HCT116 (cell line): ENCODE measurements around the gene MAGEA2B. TPM values are rescaled to one million over a fixed set of nuclear protein-coding genes. Genes with fewer than 3 reads are reported as not detected.
"Not testable (repeated sequence)": the region's sequence is repeated elsewhere in the genome, so short reads cannot be mapped to it uniquely, and the experiment has no call there.

ENCODE experiments used
- ATAC-seq: fragments of 200-7000 bp; cut with Tn5 transposase; 2 replicates; pipeline ENCODE4 v1.9.1; 2020; ENCODE audit warnings: mild to moderate bottlenecking, moderate library complexity
- BruUV-seq: library from RNA; stranded (reverse); fragments of 400-500 nt; replicated peaks from 2 replicates; lab custom pipeline; 2021; lab: Mats Ljungman, UMichigan
- CTCF ChIA-PET: fragments of 300-600 bp; sonication (Branson Sonifier 250); formaldehyde crosslinking; loops from one replicate; lab custom pipeline; 2021; ENCODE audit warnings: antibody characterized with exemption; lab: Charles Lee
- POLR2A ChIA-PET: fragments of 300-600, 350-600 bp; sonication (Branson Sonifier 250); formaldehyde crosslinking; loops from one replicate; lab custom pipeline; 2021; ENCODE audit warnings: antibody characterized with exemption; lab: Charles Lee
- RAD21 ChIA-PET, 2 experiments: fragments of 300-600 bp; sonication (Branson Sonifier 250); formaldehyde crosslinking; loops; one replicate each; lab custom pipeline; 2023; ENCODE audit warnings: low total read pairs in 2 of 2; ENCODE audit not compliant: uncharacterized antibody in 2 of 2, unreplicated experiment in 2 of 2, low non-redundant PET in 1 of 2; lab: Charles Lee
- DNase-seq: peaks from one replicate; pipeline ENCODE4 v3.0.0-alpha.2; 2010; ENCODE audit warnings: low read depth, low spot score
- H2AFZ ChIP-seq: fragments of 200-600 bp; shearing (Covaris generic), sonication (generic); 2 replicates; pipeline ENCODE4 v1.6.1; 2017; ENCODE audit warnings: low read depth, mixed run types, mixed read lengths, antibody characterized with exemption, low read length; ENCODE audit not compliant: poor library complexity, severe bottlenecking
- H3K27ac ChIP-seq: 2 replicates; pipeline ENCODE4 v1.5.1; 2012; ENCODE audit warnings: low read depth, low read length
- H3K27me3 ChIP-seq: fragments of 200-600 bp; sonication (generic); 2 replicates; pipeline ENCODE4 v1.6.1; 2016; ENCODE audit warnings: mixed run types, low read length, mixed read lengths; ENCODE audit not compliant: insufficient read depth
- H3K36me3 ChIP-seq, 2 experiments: fragments of 200-500 bp in 1 of 2; fragments of 200-600 bp in 1 of 2; sonication (Bioruptor generic) in 1 of 2; sonication (generic) in 1 of 2; 2 replicates each; pipeline versions ENCODE4 v1.5.1 to v1.6.1; 2014 to 2016; ENCODE audit warnings: low read length in 2 of 2, inconsistent platforms in 1 of 2, mixed read lengths in 1 of 2, mixed run types in 1 of 2; ENCODE audit not compliant: insufficient read depth in 2 of 2, control insufficient read depth in 1 of 2
- H3K4me1 ChIP-seq, 2 experiments: fragments of 200-600 bp in 1 of 2; sonication (generic) in 1 of 2; 2 replicates each; pipeline versions ENCODE4 v1.5.1 to v1.6.1; 2012 to 2017; ENCODE audit warnings: low read length in 2 of 2, inconsistent platforms in 1 of 2, mild to moderate bottlenecking in 1 of 2, mixed read lengths in 1 of 2, mixed run types in 1 of 2, moderate library complexity in 1 of 2; ENCODE audit not compliant: insufficient read depth in 2 of 2, control insufficient read depth in 1 of 2
- H3K4me2 ChIP-seq: fragments of 200-600 bp; sonication (generic); 2 replicates; pipeline ENCODE4 v1.6.1; 2017; ENCODE audit warnings: mixed run types, low read length, mixed read lengths
- H3K4me3 ChIP-seq, 2 experiments: fragments of 200-600 bp in 1 of 2; sonication (generic) in 1 of 2; replicated peaks in 1 of 2; 2 replicates each; pipeline ENCODE4 v1.5.1; 2011 to 2016; ENCODE audit warnings: low read length in 2 of 2, control low read depth in 1 of 2, low read depth in 1 of 2, mild to moderate bottlenecking in 1 of 2, mixed read lengths in 1 of 2, mixed run types in 1 of 2
- H3K79me2 ChIP-seq: fragments of 200-600 bp; sonication (generic); 2 replicates; pipeline ENCODE4 v1.6.1; 2017; ENCODE audit warnings: mild to moderate bottlenecking, mixed run types, low read length, moderate library complexity, mixed read lengths; ENCODE audit not compliant: insufficient read depth
- H3K9ac ChIP-seq: fragments of 200-600 bp; sonication (generic); 2 replicates; pipeline ENCODE4 v1.6.1; 2016; ENCODE audit warnings: low read length, mixed read lengths
- H3K9me2 ChIP-seq: fragments of 200-600 bp; sonication (generic), shearing (Covaris generic); 2 replicates; pipeline ENCODE4 v1.6.1; 2017; ENCODE audit warnings: mixed run types, mild to moderate bottlenecking, moderate library complexity; ENCODE audit not compliant: insufficient read depth
- H3K9me3 ChIP-seq, 2 experiments: fragments of 200-500 bp in 1 of 2; fragments of 200-600 bp in 1 of 2; sonication (Bioruptor generic) in 1 of 2; sonication (generic) in 1 of 2; 2 replicates each; pipeline ENCODE4 v1.6.1; 2014 to 2017; ENCODE audit warnings: low read length in 2 of 2, mixed read lengths in 2 of 2, inconsistent platforms in 1 of 2, low read depth in 1 of 2, mild to moderate bottlenecking in 1 of 2, mixed run types in 1 of 2, moderate library complexity in 1 of 2; ENCODE audit not compliant: control insufficient read depth in 1 of 2, insufficient read depth in 1 of 2
- H4K20me1 ChIP-seq: fragments of 200-600 bp; sonication (generic), shearing (Covaris generic); 2 replicates; pipeline ENCODE4 v1.6.1; 2017; ENCODE audit warnings: mixed run types, mild to moderate bottlenecking, moderate library complexity; ENCODE audit not compliant: insufficient read depth
- intact Hi-C: fragments of 100-400 bp; cut with micrococcal nuclease; formaldehyde crosslinking; loops from 2 replicates; pipeline ENCODE4 v1.10.0; 2022
- total RNA-seq: library from RNA; stranded (reverse); gene quantifications from one replicate; pipeline ENCODE4 v1.2.1, GENCODE V29; 2021; ENCODE audit not compliant: unreplicated experiment

The MAGEA2B gene
- total RNA-seq, 1 experiment from 2014 or later = 21.8 TPM

DNA sequence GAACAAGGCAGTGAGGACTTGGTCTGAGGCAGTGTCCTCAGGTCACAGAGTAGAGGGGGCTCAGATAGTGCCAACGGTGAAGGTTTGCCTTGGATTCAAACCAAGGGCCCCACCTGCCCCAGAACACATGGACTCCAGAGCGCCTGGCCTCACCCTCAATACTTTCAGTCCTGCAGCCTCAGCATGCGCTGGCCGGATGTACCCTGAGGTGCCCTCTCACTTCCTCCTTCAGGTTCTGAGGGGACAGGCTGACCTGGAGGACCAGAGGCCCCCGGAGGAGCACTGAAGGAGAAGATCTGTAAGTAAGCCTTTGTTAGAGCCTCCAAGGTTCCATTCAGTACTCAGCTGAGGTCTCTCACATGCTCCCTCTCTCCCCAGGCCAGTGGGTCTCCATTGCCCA, 14.0 kb upstream of the MAGEA2B start:
- H2AFZ ChIP-seq, H3K9me3 ChIP-seq, CTCF ChIA-PET, DNase-seq, H3K9me2 ChIP-seq, H3K4me2 ChIP-seq, H3K79me2 ChIP-seq, ATAC-seq, H3K4me1 ChIP-seq, RAD21 ChIA-PET, BruUV-seq, H3K9ac ChIP-seq, H3K4me3 ChIP-seq, H3K27ac ChIP-seq, POLR2A ChIA-PET, H3K36me3 ChIP-seq, intact Hi-C loops, H3K27me3 ChIP-seq, H4K20me1 ChIP-seq: not testable (repeated sequence)

DNA sequence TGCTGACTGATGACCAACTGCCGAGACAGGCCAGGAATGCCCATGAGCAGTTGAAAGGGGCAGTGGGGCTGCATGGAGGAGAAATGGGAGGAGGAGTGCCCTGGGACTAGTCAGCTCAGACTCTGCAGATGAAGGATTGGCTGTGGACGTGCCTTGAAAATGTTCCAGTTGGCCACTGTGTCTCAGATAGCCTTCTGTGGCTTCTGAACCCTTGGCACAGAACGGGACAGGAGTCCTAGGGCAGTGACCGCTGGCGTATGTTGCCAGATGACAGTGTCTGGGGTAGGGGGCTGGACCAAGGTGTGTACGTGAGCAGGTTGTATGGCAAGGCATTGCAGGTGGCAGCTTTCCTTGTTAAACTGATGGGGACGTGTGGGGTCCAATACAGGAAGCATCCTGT, 7.9 kb upstream of the MAGEA2B start:
- RAD21 ChIA-PET = not testable (repeated sequence)

GRCh38 chrX:152709173-152709572, 5.3 kb upstream of the MAGEA2B start, which contains the start of gene CSAG2:
TSS of gene CSAG2 (minus strand) at chrX:152709273. CDS start at chrX:152709112, 161 bp downstream.
- ATAC-seq, H3K9ac ChIP-seq, H3K27ac ChIP-seq, intact Hi-C loops, CTCF ChIA-PET, H3K79me2 ChIP-seq, H3K4me1 ChIP-seq, H3K4me3 ChIP-seq, H3K9me2 ChIP-seq, BruUV-seq, H3K9me3 ChIP-seq, POLR2A ChIA-PET, H2AFZ ChIP-seq, H3K4me2 ChIP-seq, DNase-seq, H3K36me3 ChIP-seq, H3K27me3 ChIP-seq, RAD21 ChIA-PET, H4K20me1 ChIP-seq: not testable (repeated sequence)

More for the DNA sequence above, 7.9 kb upstream of the MAGEA2B start:
- H3K4me3 ChIP-seq, H2AFZ ChIP-seq, intact Hi-C loops, H3K9me3 ChIP-seq, POLR2A ChIA-PET, ATAC-seq, H3K9ac ChIP-seq, CTCF ChIA-PET, H3K4me2 ChIP-seq, H3K36me3 ChIP-seq, H3K4me1 ChIP-seq, BruUV-seq, H3K27me3 ChIP-seq, H3K9me2 ChIP-seq, DNase-seq, H3K27ac ChIP-seq, H4K20me1 ChIP-seq, H3K79me2 ChIP-seq: not testable (repeated sequence)

- H2AFZ ChIP-seq, H3K9me3 ChIP-seq, H4K20me1 ChIP-seq, RAD21 ChIA-PET, DNase-seq, POLR2A ChIA-PET, H3K4me2 ChIP-seq, H3K9me2 ChIP-seq, H3K79me2 ChIP-seq, CTCF ChIA-PET, H3K4me3 ChIP-seq, H3K27ac ChIP-seq, H3K4me1 ChIP-seq, BruUV-seq, ATAC-seq, intact Hi-C loops, H3K9ac ChIP-seq, H3K27me3 ChIP-seq, H3K36me3 ChIP-seq: not testable (repeated sequence)
Observed at GRCh38 chrX:152713195-152713594, 1.2 kb upstream of the MAGEA2B start.
